PC-3 (cell line): Measurements from ENCODE around the gene PIGK. TPM values are rescaled to one million over a fixed set of nuclear protein-coding genes. Genes with fewer than 3 reads are reported as not detected.

Experiments used
- ATAC-seq: fragments of 200-7000 bp; cut with Tn5 transposase; 2 replicates; pipeline ENCODE4 v1.9.1; 2020; ENCODE audit warnings: mild to moderate bottlenecking, moderate library complexity
- BruUV-seq: library from RNA; stranded (reverse); fragments of 400-500 nt; replicated peaks from 2 replicates; lab custom pipeline; 2021; lab: Mats Ljungman, UMichigan
- CTCF ChIA-PET: fragments of 300-600 bp; sonication (Branson Sonifier 250); formaldehyde crosslinking; loops from one replicate; lab custom pipeline; 2022; ENCODE audit warnings: antibody characterized with exemption; lab: Charles Lee
- POLR2A ChIA-PET: fragments of 300-600 bp; sonication (Branson Sonifier 250); formaldehyde crosslinking; loops from one replicate; lab custom pipeline; 2022; ENCODE audit warnings: antibody characterized with exemption; ENCODE audit not compliant: unreplicated experiment; lab: Charles Lee
- DNase-seq: peaks from one replicate; pipeline ENCODE4 v3.0.0-alpha.2; 2015
- H2AFZ ChIP-seq: fragments of 300-600 bp; sonication (generic); 2 replicates; pipeline ENCODE4 v1.6.0; 2016; ENCODE audit warnings: antibody characterized with exemption, low read length
- H3F3A ChIP-seq: fragments of 300-600 bp; sonication (generic); one replicate; pipeline ENCODE4 v1.6.0; 2017; ENCODE audit warnings: antibody characterized with exemption, low read length, control low read depth, mild to moderate bottlenecking; ENCODE audit not compliant: unreplicated experiment
- H3K27ac ChIP-seq: fragments of 300-600 bp; sonication (generic); 2 replicates; pipeline ENCODE4 v1.5.1; 2016; ENCODE audit warnings: mild to moderate bottlenecking, low read length
- H3K27me3 ChIP-seq: fragments of 300-600 bp; sonication (generic); 2 replicates; pipeline ENCODE4 v1.6.1; 2016; ENCODE audit warnings: low read length, mixed read lengths
- H3K36me3 ChIP-seq: fragments of 300-600 bp; sonication (generic); 2 replicates; pipeline ENCODE4 v1.6.1; 2016; ENCODE audit warnings: low read depth, mixed run types, low read length, mixed read lengths
- H3K4me1 ChIP-seq: fragments of 300-600 bp; sonication (generic); 2 replicates; pipeline ENCODE4 v1.5.1; 2016; ENCODE audit warnings: low read length; ENCODE audit not compliant: insufficient read depth
- H3K4me2 ChIP-seq: fragments of 300-600 bp; sonication (generic); 2 replicates; pipeline ENCODE4 v1.6.0; 2016; ENCODE audit warnings: low read length
- H3K4me3 ChIP-seq: fragments of 300-600 bp; sonication (generic); 2 replicates; pipeline ENCODE4 v1.5.1; 2016; ENCODE audit warnings: mild to moderate bottlenecking, low read length, mixed read lengths
- H3K79me2 ChIP-seq: fragments of 300-600 bp; sonication (generic); 2 replicates; pipeline ENCODE4 v1.6.1; 2017; ENCODE audit warnings: low read length, mixed read lengths
- H3K9ac ChIP-seq: fragments of 300-600 bp; sonication (generic); 2 replicates; pipeline ENCODE4 v1.6.0; 2016; ENCODE audit warnings: mild to moderate bottlenecking, low read length
- H3K9me2 ChIP-seq: fragments of 300-600 bp; sonication (generic); replicated peaks from 2 replicates; pipeline ENCODE4 v1.6.1; 2016; ENCODE audit warnings: mixed run types, low read length, mixed read lengths
- H3K9me3 ChIP-seq: fragments of 300-600 bp; sonication (generic); 2 replicates; pipeline ENCODE4 v1.6.1; 2016; ENCODE audit warnings: low read length, mixed read lengths
- H4K20me1 ChIP-seq: fragments of 300-600 bp; sonication (generic); 2 replicates; pipeline ENCODE4 v1.6.1; 2016; ENCODE audit warnings: low read length, mixed read lengths
- EZH2 ChIP-seq: fragments of 300-600 bp; sonication (generic); IDR thresholded peaks from one replicate; pipeline ENCODE4 v1.6.1; 2017; ENCODE audit warnings: antibody characterized with exemption, mild to moderate bottlenecking, low read length; ENCODE audit not compliant: unreplicated experiment
- EZH2phosphoT487 ChIP-seq: fragments of 300-600 bp; sonication (generic); IDR thresholded peaks from 2 replicates; pipeline ENCODE4 v1.6.1; 2018; ENCODE audit warnings: mild to moderate bottlenecking, antibody characterized with exemption, low read length, borderline replicate concordance
- intact Hi-C: fragments of 100-400 bp; cut with micrococcal nuclease; formaldehyde crosslinking; loops from 2 replicates; pipeline ENCODE4 v1.9.0; 2023
- total RNA-seq: library from RNA; depleted of rRNA; stranded (reverse); fragments of >200 nt; gene quantifications from 2 replicates; pipeline ENCODE4 v1.2.3, GENCODE V29; 2014
- TF ChIP-seq, protein P1 (sequence below): fragments of 300-600 bp; sonication (generic); conservative IDR thresholded peaks from 2 replicates; pipeline ENCODE4 v1.5.1; 2017; ENCODE audit warnings: antibody characterized with exemption, low read depth, mild to moderate bottlenecking, low read length

PIGK gene
- total RNA-seq, 1 experiment from 2014 or later: 24.8 TPM

DNA sequence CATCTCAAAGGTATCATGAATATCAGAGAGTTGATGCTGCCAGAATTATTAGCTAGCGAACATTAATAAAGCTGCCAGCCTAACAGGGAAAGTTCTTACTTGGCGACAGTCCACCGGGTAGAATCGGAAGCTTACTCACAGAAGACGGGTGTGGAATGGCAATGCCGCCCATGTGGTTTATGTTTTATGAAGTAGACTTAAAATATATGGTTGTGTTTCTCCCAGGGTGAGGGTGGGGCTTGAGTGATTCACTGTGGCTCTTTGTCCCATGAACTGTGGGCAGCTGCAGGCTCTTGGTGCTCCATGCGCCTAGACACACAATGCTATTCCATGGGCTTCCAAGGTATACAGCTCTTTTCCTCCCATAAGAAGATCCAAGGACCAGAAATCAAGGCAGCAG lies 162.7 kb downstream of the PIGK start:
- Histone ChIP-seq H3K27ac (no peak overlapping the region), H2AFZ (no peak overlapping the region), H3F3A (no peaks in the 10 kb centered on the region), H3K27me3 (no peaks in the 10 kb centered on the region), H4K20me1 (no peaks in the 10 kb centered on the region), H3K4me2 (0 out of 2 replicates have a peak overlapping the region, but pooled peaks have one; percentile 15), H3K9ac (no peak overlapping the region), H3K4me3 (no peak overlapping the region), H3K79me2 (no peaks in the 10 kb centered on the region), H3K9me3 (no peaks in the 10 kb centered on the region), H3K36me3 (no peaks in the 10 kb centered on the region), H3K4me1 (peaks cover 15% of the 10 kb centered on the region), H3K9me2 (no peaks in the 10 kb centered on the region)
- ATAC-seq (peak; percentile 97), DNase-seq (peak; percentile 83)
- ChIA-PET CTCF (interaction anchor here (0.6 to 1.0 kb wide), 2 partner anchors 12 to 25 kb away, joined by 3 to 5 read pairs; no protein-coding TSS in a partner anchor), POLR2A (interaction anchor here (0.6 kb wide), 3 partner anchors 12 to 1271 kb away, joined by 3 to 5 read pairs (median 4); partner anchors contain the start of gene RABGGTB)
- BruUV-seq: no TSS peak
- TF ChIP-seq, protein P1, sequence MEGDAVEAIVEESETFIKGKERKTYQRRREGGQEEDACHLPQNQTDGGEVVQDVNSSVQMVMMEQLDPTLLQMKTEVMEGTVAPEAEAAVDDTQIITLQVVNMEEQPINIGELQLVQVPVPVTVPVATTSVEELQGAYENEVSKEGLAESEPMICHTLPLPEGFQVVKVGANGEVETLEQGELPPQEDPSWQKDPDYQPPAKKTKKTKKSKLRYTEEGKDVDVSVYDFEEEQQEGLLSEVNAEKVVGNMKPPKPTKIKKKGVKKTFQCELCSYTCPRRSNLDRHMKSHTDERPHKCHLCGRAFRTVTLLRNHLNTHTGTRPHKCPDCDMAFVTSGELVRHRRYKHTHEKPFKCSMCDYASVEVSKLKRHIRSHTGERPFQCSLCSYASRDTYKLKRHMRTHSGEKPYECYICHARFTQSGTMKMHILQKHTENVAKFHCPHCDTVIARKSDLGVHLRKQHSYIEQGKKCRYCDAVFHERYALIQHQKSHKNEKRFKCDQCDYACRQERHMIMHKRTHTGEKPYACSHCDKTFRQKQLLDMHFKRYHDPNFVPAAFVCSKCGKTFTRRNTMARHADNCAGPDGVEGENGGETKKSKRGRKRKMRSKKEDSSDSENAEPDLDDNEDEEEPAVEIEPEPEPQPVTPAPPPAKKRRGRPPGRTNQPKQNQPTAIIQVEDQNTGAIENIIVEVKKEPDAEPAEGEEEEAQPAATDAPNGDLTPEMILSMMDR: no peak
- TF ChIP-seq EZH2: no peak
- no peak for TF ChIP-seq EZH2phosphoT487
- intact Hi-C loops: loop anchor here (2.0 kb wide), 1 partner anchor 16 kb away; no protein-coding TSS in a partner anchor

DNA sequence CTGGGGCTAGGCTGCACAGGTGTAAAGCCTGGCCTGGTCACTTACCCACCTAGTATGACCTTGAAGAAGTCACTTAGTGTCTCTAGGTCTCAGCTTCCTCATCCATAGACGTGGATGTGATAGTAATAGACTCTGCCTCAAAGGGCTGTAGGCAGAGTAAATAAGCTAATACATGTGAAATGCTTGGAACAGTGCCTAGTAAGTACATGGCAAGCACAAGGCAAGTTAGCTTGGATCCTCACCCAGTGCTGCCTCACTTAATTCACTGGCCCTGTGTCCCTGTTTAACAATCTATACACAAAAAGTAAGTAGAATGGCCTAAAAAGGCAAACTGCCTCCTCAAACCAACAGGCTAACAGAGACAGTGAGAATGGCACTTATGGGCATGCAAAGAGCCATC lies 167.8 kb downstream of the PIGK start:
- H3K9ac ChIP-seq: no peak overlapping the region
- POLR2A ChIA-PET: no interaction called here
- DNase-seq (no peak), ATAC-seq (no peak)
- no peaks in the 10 kb centered on the region for H3K79me2 ChIP-seq
- H3K36me3 ChIP-seq: no peaks in the 10 kb centered on the region
- no peaks in the 10 kb centered on the region for H3K9me2 ChIP-seq
- no peak overlapping the region for H3K4me2 ChIP-seq
- no TSS peak for BruUV-seq
- CTCF ChIA-PET: no interaction called here
- H4K20me1 ChIP-seq: no peaks in the 10 kb centered on the region
- TF ChIP-seq EZH2 (no peak), EZH2phosphoT487 (no peak)
- TF ChIP-seq, protein P1: no peak
- no peaks in the 10 kb centered on the region for H3K9me3 ChIP-seq
- no peaks in the 10 kb centered on the region for H3F3A ChIP-seq
- no peak overlapping the region for H3K27ac ChIP-seq
- no peaks in the 10 kb centered on the region for H3K27me3 ChIP-seq
- H2AFZ ChIP-seq: no peak overlapping the region
- no peak overlapping the region for H3K4me3 ChIP-seq
- intact Hi-C loops: no loop called here
- H3K4me1 ChIP-seq: peaks cover 7% of the 10 kb centered on the region; the same call in 1 of the 2 replicates

DNA sequence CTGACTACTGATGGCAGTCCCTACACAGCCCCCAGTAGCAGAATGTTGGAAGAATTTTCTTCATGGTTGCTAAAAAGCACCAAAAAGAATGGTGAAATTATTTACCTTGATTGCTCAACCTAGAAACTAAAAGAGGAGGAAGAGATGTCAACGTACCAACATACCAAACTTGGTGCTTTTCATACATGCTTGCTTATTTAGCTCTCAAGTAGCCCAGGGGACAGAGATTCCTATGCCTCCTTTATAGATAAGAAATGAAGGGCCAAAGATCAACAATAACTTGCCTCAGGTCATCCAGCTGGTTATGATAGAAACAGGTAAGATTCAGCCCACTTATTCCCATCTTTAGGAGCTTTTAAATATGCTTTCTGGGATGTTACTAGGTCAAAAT lies 170.6 kb downstream of the PIGK start:
- ATAC-seq: no peak
- H3K4me3 ChIP-seq: no peak overlapping the region
- H2AFZ ChIP-seq: no peak overlapping the region

More for the DNA sequence above, 170.6 kb downstream of the PIGK start:
- Histone ChIP-seq H3K36me3 (no peaks in the 10 kb centered on the region), H3K4me2 (no peak overlapping the region), H3K79me2 (no peaks in the 10 kb centered on the region), H3F3A (no peaks in the 10 kb centered on the region), H3K4me1 (peaks cover 5% of the 10 kb centered on the region), H3K9me2 (no peaks in the 10 kb centered on the region), H3K9ac (no peak overlapping the region), H3K9me3 (no peaks in the 10 kb centered on the region), H3K27me3 (no peaks in the 10 kb centered on the region), H4K20me1 (no peaks in the 10 kb centered on the region), H3K27ac (no peak overlapping the region)
- no peak for DNase-seq
- TF ChIP-seq EZH2: no peak
- TF ChIP-seq EZH2phosphoT487: no peak
- TF ChIP-seq, protein P1: no peak
- CTCF ChIA-PET: no interaction called here
- POLR2A ChIA-PET: no interaction called here
- intact Hi-C loops: no loop called here
- BruUV-seq: no TSS peak
